Colonic mucosa (tissue), 4 donors: ENCODE data around the gene TMEM116. TPM values are rescaled to one million over a fixed set of nuclear protein-coding genes. Genes with fewer than 3 reads are reported as not detected.
"Not testable (repeated sequence)": the region's sequence is repeated elsewhere in the genome, so short reads cannot be mapped to it uniquely, and the experiment has no call there.

Source experiments
- DNase-seq: peaks from one replicate; pipeline ENCODE4 v3.0.0-alpha.2; 2020
- H3K27ac ChIP-seq: fragments of 200-600 bp; one replicate; pipeline ENCODE4 v1.8.0; 2021
- H3K27me3 ChIP-seq: fragments of 200-600 bp; one replicate; pipeline ENCODE4 v1.8.0; 2021
- H3K36me3 ChIP-seq: fragments of 200-600 bp; one replicate; pipeline ENCODE4 v1.8.0; 2021
- H3K4me1 ChIP-seq: fragments of 200-600 bp; one replicate; pipeline ENCODE4 v1.8.0; 2021; ENCODE audit warnings: mild to moderate bottlenecking
- H3K4me3 ChIP-seq: fragments of 200-600 bp; one replicate; pipeline ENCODE4 v1.8.0; 2021
- H3K9ac ChIP-seq, 2 donors: one replicate each; pipeline ENCODE4 v1.7.0; 2013; ENCODE audit warnings: control low read depth in 2 of 2, low read depth in 2 of 2, low read length in 2 of 2
- H3K9me3 ChIP-seq: fragments of 200-600 bp; one replicate; pipeline ENCODE4 v1.8.0; 2021
- intact Hi-C: fragments of 100-400 bp; cut with DNase I; formaldehyde crosslinking; loops from one replicate; pipeline ENCODE4 v1.14.1; 2022
- total RNA-seq, 2 donors: library from RNA; stranded (reverse); fragmentation: NEBNext Ultra II Directional in 1 of 2; extraction: Animal tissue kit (Norgen Biotek cat#: 25700) in 1 of 2; gene quantifications; one replicate each; pipeline ENCODE4 v1.2.1, GENCODE V29; 2021
- TF ChIP-seq, protein P1 (sequence below): fragments of 200-600 bp; IDR thresholded peaks from one replicate; pipeline ENCODE4 v1.8.0; 2022; ENCODE audit warnings: antibody characterized with exemption, mild to moderate bottlenecking
- donor health status: healthy.
- donor health status: DM: no; HTN: no; CAD: no.
- donor health status: DM: no; HTN: no; CAD: no.

TMEM116 gene
- total RNA-seq, 2 donors from 2014 or later, result 5.2 to 8.5 TPM

GRCh38 chr12:111998015-111998414 is 14.9 kb downstream of the TMEM116 start:
- Histone ChIP-seq H3K4me1 (no peaks in the 10 kb centered on the region), H3K27me3 (no peaks in the 10 kb centered on the region), H3K9me3 (no peaks in the 10 kb centered on the region), H3K9ac (no peak overlapping the region), H3K4me3 (no peak overlapping the region), H3K27ac (no peak overlapping the region), H3K36me3 (no peaks in the 10 kb centered on the region)
- intact Hi-C loops, result no loop called here
- TF ChIP-seq, protein P1, sequence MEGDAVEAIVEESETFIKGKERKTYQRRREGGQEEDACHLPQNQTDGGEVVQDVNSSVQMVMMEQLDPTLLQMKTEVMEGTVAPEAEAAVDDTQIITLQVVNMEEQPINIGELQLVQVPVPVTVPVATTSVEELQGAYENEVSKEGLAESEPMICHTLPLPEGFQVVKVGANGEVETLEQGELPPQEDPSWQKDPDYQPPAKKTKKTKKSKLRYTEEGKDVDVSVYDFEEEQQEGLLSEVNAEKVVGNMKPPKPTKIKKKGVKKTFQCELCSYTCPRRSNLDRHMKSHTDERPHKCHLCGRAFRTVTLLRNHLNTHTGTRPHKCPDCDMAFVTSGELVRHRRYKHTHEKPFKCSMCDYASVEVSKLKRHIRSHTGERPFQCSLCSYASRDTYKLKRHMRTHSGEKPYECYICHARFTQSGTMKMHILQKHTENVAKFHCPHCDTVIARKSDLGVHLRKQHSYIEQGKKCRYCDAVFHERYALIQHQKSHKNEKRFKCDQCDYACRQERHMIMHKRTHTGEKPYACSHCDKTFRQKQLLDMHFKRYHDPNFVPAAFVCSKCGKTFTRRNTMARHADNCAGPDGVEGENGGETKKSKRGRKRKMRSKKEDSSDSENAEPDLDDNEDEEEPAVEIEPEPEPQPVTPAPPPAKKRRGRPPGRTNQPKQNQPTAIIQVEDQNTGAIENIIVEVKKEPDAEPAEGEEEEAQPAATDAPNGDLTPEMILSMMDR, result no peak
- no peak for DNase-seq

DNA sequence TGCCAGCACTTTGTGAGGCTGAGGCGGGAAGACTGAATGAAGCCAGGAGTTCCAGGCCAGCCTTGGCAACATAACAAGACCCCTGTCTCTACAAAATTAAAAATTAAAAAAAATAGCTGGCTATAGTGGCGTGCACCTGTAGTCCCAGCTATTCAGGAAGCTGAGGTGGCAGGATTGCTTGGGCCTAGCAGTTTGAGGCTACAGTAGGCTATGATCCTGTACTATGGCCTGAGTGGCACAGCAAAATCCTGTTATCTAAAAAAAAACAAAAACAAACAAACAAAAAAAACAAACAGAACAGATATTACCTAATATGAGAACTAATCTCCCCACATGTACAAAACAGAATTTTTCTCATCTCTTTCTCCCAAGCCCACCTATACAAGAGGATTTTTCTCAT is 15.7 kb downstream of the TMEM116 start:
- H3K4me3 ChIP-seq, result no peak overlapping the region
- DNase-seq, result no peak
- H3K36me3 ChIP-seq, result no peaks in the 10 kb centered on the region
- no peaks in the 10 kb centered on the region for H3K4me1 ChIP-seq
- TF ChIP-seq, protein P1, result no peak
- no peak overlapping the region for H3K9ac ChIP-seq
- H3K27ac ChIP-seq, result no peak overlapping the region
- intact Hi-C loops, result no loop called here
- no peaks in the 10 kb centered on the region for H3K9me3 ChIP-seq
- H3K27me3 ChIP-seq, result no peaks in the 10 kb centered on the region

GRCh38 chr12:111995782-111996480 is 17.0 kb downstream of the TMEM116 start:
- TF ChIP-seq, protein P1, result no peak
- H3K27ac ChIP-seq, result no peak overlapping the region
- intact Hi-C loops, result no loop called here
- H3K9ac ChIP-seq, result no peak overlapping the region
- no peaks in the 10 kb centered on the region for H3K9me3 ChIP-seq
- no peaks in the 10 kb centered on the region for H3K27me3 ChIP-seq
- H3K4me3 ChIP-seq, result no peak overlapping the region
- no peaks in the 10 kb centered on the region for H3K36me3 ChIP-seq
- H3K4me1 ChIP-seq, result no peaks in the 10 kb centered on the region
- DNase-seq, result no peak

DNA sequence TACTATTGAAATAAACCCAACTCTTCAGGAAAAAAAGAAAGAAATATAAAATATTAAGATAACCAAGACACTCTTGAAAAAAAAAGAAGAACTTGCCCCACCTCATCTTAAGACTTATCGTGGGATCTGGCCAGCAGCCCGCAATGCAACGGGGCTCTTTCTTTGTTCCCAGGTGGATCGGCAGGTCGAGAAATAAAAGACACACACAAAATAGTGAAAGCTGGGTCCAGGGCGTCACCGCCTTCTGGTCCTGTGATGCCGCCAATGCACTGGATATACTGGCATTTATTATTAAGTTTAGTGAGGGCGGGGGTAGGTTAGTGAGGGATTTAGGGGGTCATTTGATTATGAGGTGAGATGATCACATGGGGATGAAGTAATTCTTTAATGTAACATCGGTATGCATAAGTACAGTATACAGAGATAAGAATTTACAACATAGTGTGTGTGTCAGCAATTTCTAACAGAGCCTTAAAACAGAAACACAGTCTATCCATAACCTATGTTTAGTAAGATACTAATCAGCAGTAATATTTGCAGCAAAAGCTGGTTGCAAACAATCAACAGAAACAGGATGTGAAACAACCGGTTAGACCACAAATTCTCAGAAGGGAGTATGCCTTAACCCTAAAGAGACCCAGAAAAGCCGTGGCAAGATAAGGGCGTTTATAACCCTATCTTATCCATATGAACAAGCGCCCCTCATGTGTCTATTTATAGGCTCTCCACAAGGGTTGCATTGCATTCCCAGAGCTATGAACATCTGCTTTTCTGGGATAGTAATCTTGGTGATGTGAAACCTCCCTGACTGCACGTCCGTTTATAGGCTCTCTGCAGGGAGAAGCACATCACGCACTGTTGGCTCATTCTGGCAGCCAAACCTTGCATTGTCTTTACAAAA is 18.5 kb downstream of the TMEM116 start:
- H3K27me3 ChIP-seq, H3K9me3 ChIP-seq, H3K4me1 ChIP-seq, intact Hi-C loops, H3K27ac ChIP-seq, DNase-seq, H3K9ac ChIP-seq, H3K4me3 ChIP-seq, H3K36me3 ChIP-seq: not testable (repeated sequence)

DNA sequence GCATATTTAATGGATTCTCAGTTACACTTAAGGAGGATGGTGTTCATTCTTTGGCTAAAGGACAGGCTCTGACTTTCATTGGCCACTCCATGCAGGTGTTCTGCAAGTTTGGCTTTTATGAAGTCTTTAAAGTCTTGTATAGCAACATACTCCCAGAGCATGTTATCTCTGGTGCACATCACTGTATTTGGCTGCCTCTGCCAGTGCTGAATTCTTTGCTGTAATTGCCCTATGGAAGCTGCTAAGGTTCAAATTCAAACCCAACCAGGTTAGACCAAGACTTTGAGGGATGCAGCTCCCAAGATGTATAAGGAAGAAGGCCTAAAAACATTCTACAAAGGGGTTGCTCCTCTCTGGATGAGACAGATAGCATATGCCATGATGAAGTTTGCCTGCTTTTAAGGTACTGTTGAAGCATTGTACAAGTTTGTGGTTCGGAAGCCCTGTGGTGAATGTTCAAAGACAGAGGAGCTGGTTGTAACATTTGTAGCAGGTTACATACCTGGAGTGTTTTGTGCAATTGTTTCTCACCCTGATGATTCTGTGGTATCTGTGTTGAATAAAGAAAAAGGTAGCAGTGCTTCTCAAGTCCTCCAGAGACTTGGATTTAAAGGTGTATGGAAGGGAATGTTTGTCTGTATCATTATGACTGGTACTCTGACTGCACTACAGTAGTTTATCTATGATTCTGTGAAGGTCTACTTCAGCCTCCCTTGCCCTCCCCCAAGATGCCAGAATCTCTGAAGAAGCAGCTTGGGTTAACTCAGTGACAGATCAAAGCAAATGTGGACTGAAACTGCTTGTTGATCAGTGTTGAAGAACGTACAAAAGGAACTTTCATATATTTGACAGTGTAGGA is 19.4 kb downstream of the TMEM116 start:
- intact Hi-C loops, result no loop called here
- Histone ChIP-seq H3K4me3 (no peak overlapping the region), H3K9me3 (no peaks in the 10 kb centered on the region), H3K4me1 (no peaks in the 10 kb centered on the region), H3K36me3 (no peaks in the 10 kb centered on the region), H3K27me3 (no peaks in the 10 kb centered on the region), H3K27ac (no peak overlapping the region), H3K9ac (no peak overlapping the region)
- no peak for DNase-seq
- TF ChIP-seq, protein P1, result no peak
